Measurements from ENCODE around the gene ZNF273.
"Not testable (repeated sequence)": the region's sequence is repeated elsewhere in the genome, so short reads cannot be mapped to it uniquely, and the experiment has no call there.

DNA sequence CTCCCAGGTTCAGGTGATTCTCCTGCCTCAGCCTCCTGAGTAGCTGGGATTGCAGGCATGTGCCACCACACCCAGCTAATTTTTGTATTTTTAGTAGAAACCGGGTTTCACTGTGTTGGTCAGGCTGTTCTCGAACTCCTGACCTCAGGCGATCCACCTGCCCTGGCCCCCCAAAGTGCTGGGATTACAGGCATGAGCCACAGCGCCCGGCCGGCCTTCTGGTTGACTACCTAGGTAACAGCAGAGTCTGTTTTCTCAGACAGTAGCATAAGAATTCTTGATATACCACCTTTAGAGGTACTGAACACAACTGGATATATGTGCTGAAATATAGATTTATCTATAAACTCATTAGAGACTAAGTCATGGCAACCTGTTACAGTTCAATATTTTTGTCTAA lies 36.9 kb downstream of the ZNF273 start:
- TF ChIP-seq, protein P1, sequence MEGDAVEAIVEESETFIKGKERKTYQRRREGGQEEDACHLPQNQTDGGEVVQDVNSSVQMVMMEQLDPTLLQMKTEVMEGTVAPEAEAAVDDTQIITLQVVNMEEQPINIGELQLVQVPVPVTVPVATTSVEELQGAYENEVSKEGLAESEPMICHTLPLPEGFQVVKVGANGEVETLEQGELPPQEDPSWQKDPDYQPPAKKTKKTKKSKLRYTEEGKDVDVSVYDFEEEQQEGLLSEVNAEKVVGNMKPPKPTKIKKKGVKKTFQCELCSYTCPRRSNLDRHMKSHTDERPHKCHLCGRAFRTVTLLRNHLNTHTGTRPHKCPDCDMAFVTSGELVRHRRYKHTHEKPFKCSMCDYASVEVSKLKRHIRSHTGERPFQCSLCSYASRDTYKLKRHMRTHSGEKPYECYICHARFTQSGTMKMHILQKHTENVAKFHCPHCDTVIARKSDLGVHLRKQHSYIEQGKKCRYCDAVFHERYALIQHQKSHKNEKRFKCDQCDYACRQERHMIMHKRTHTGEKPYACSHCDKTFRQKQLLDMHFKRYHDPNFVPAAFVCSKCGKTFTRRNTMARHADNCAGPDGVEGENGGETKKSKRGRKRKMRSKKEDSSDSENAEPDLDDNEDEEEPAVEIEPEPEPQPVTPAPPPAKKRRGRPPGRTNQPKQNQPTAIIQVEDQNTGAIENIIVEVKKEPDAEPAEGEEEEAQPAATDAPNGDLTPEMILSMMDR (IDR thresholded peaks at IDR 0.05): not testable (repeated sequence)
- not testable (repeated sequence) for TF ChIP-seq POLR2A (IDR thresholded peaks at IDR 0.05)

Measured in thyroid gland (tissue), 4 donors.